ENCODE results near the gene ZNF709.
"Not testable (repeated sequence)": the region's sequence is repeated elsewhere in the genome, so short reads cannot be mapped to it uniquely, and the experiment has no call there.

DNA sequence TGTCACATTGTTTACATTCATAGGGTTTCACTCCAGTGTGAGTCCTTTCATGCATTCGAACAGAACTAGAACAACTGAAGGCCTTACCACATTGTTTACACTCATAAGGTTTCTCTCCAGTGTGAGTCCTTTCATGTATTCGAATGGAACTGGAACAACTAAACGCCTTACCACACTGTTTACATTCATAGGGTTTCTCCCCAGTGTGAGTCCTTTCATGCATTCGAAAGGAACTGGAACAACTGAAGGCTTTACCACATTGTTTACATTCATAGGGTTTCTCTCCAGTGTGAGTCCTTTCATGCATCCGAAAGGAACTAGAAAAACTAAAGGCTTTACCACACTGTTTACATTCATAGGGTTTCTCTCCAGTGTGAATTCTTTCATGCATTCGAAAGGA lies 20.5 kb downstream of the ZNF709 start:
- TF ChIP-seq, protein P1, sequence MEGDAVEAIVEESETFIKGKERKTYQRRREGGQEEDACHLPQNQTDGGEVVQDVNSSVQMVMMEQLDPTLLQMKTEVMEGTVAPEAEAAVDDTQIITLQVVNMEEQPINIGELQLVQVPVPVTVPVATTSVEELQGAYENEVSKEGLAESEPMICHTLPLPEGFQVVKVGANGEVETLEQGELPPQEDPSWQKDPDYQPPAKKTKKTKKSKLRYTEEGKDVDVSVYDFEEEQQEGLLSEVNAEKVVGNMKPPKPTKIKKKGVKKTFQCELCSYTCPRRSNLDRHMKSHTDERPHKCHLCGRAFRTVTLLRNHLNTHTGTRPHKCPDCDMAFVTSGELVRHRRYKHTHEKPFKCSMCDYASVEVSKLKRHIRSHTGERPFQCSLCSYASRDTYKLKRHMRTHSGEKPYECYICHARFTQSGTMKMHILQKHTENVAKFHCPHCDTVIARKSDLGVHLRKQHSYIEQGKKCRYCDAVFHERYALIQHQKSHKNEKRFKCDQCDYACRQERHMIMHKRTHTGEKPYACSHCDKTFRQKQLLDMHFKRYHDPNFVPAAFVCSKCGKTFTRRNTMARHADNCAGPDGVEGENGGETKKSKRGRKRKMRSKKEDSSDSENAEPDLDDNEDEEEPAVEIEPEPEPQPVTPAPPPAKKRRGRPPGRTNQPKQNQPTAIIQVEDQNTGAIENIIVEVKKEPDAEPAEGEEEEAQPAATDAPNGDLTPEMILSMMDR (IDR thresholded peaks at IDR 0.05), result not testable (repeated sequence)
- not testable (repeated sequence) for TF ChIP-seq POLR2A (IDR thresholded peaks at IDR 0.05; ENCODE audit: low read depth)
